Stomach (tissue), 4 donors: ENCODE measurements around the gene EVPLL.
"Not testable (repeated sequence)": the region's sequence is repeated elsewhere in the genome, so short reads cannot be mapped to it uniquely, and the experiment has no call there.

ENCODE experiments used
- POLR2AphosphoS5 ChIP-seq, 3 donors: sonication (generic); formaldehyde crosslinking; IDR thresholded peaks; one replicate each; pipeline ENCODE4 v1.6.1; 2016; ENCODE audit warnings: antibody characterized with exemption in 3 of 3
- TF ChIP-seq, protein P1 (sequence below), 7 experiments: fragments of 450-650 bp in 4 of 7; fragments of 200-600 bp in 3 of 7; sonication (generic) in 3 of 7; IDR thresholded peaks; one replicate each; pipeline ENCODE4 v1.5.1; 2016 to 2019; ENCODE audit warnings: antibody characterized with exemption in 7 of 7, control low read depth in 2 of 7, mild to moderate bottlenecking in 1 of 7

DNA sequence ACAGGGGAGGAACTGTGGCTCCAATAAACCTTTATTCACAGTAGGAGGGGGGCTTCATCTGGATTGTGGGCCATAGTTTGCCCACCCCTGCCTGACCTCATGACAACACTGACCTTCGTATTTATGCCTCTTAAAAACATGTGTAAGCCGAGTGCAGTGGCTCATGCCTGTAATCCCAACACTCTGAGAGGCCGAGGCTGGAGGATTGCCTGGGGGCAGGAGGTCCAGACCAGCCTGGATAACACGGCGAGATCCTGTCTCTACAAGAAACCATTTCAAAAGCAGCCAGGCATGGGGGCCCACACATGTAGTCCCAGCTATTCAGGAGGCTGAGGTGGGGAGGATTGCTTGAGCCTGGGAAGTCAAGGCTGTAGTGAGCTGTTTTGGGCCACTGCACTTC is 10.0 kb downstream of the EVPLL start:
- TF ChIP-seq, protein P1, sequence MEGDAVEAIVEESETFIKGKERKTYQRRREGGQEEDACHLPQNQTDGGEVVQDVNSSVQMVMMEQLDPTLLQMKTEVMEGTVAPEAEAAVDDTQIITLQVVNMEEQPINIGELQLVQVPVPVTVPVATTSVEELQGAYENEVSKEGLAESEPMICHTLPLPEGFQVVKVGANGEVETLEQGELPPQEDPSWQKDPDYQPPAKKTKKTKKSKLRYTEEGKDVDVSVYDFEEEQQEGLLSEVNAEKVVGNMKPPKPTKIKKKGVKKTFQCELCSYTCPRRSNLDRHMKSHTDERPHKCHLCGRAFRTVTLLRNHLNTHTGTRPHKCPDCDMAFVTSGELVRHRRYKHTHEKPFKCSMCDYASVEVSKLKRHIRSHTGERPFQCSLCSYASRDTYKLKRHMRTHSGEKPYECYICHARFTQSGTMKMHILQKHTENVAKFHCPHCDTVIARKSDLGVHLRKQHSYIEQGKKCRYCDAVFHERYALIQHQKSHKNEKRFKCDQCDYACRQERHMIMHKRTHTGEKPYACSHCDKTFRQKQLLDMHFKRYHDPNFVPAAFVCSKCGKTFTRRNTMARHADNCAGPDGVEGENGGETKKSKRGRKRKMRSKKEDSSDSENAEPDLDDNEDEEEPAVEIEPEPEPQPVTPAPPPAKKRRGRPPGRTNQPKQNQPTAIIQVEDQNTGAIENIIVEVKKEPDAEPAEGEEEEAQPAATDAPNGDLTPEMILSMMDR (IDR thresholded peaks at IDR 0.05): not testable (repeated sequence)
- TF ChIP-seq POLR2AphosphoS5 (IDR thresholded peaks at IDR 0.05): not testable (repeated sequence)
